Stimulated activated naive CD8-positive, alpha-beta T cell treated with anti-CD3 and anti-CD28 coated beads, Interleukin-15, Interleukin-2, amounts not matched to agents 100 U/mL and 50 U/mL, for 24 hours (primary cell): ENCODE results near the gene RAD18.

Experiments used
- ATAC-seq: fragments of 150-1000 bp; cut with Tn5 transposase; one replicate; pipeline ENCODE4 v1.10.0; 2021
- DNase-seq: peaks from one replicate; pipeline ENCODE4 v3.0.0; 2021

The RAD18 gene

DNA sequence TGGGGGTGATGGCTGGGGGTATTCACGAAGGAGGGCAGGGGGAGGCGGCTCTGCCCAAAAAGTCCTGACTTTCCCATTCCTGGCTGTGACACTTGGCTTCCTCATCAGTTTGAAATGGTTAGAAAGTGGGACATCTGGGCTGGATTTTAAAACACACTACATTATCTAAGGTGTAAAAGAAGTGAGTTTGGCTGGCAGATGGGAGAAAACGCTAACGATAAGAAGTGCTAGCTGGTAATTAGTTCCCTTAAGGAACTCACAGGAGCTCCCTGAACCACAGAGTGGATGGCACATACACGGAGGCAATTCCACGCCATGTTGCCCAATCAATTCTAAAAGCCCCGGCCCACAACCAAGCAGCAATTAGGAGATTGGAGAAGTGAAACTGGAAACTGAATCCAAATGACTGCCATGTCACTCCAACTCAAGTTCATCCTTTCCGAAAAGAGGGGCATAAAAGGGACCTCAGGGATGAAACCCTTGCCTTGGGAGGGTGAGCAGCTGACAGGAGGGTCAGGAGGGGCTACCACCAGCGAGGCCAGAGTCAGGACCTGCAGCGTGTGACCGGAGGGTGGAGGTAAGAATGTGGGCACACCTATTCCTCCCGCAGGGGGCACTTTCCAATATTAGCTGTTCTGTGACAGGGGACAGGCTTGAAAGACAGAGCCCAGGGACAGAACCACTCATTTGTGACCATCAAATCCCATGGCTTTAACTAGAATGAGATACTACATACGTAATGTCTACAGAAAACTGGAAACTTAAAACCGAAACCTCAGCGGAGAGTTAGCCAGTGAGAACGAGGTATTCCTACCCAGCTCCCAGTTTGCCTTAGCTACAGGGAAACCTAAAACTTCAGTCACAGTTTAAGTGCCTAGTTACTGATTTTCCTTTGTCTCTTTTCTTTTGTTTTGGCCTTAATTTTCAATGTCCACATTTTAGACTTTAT is 98.6 kb downstream of the RAD18 start:
- ATAC-seq (no peak), DNase-seq (no peak)

- DNase-seq: no peak
- no peak for ATAC-seq
These were observed 99.4 kb downstream of the RAD18 start for GRCh38 chr3:8863891-8864290.

DNA sequence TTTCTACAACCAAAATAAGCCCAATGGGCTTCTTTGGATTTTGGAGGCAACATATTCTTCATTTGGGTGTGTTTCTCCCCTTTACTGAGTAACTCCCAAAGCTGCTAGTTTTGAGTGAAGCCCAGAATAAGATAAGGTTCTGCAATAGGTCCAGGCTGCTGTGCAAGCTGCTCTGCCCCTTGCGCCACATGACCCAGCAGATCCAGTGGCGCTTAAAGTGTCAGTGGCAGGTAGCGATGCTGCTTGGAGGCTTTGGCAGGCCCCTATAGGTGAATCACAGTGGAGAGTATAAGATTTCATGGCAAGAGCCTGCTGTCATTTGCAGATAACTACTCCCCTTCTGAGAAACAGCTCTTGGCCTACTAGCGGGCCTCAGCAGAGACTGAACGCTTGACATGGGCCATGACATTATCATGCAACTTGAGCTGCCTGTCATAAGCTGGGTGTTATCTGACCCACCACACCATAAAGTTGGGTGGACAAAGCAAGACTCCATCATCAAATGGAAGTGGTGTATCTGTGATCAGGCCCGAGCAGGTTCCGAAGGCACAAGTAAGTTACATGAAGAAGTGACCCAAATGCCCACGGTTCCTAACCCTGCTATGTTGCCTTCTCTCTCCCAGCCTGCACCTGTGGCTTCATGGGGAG is 105.4 kb downstream of the RAD18 start:
- ATAC-seq (no peak), DNase-seq (no peak)

DNA sequence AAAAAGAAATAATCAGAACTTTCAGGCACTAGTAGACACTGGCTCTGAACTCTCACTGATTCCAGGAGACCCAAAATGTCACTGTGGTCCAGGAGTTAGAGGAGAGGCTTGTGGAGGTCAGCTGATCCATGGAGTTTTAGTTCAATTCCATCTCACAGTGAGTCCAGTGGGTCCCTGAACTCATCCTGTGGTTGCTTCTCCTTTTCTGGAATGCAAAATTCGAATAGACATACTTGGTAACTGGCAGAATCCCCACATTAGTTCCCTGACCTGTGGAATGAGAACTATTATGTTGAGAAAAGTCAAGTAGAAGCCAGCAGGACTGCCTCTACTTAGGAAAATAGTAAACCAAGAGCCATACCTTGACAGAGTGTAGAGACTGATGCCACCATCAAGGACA is 106.6 kb downstream of the RAD18 start:
- DNase-seq: no peak

DNA sequence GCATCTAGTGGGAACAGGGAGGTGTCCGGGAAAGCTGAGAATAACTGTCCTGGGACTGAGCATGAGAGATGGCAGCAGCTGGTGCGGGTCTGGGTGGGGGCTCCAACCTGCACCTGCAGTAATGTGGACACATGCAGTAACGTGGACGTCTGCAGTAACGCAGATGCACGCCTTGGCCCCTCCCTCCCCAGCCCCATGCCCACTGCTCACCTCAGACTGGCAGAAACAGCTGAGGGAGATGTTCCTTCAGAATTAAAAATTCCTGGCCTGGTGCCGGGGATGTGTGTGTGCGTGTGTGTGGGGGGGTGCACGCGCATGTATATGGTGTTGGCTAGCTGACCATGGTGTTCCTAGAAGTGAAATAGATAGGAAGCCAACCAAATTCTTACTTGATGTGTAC is 107.2 kb downstream of the RAD18 start:
- ATAC-seq (no peak), DNase-seq (no peak)

More for the DNA sequence above, 106.6 kb downstream of the RAD18 start:
- ATAC-seq: no peak

DNA sequence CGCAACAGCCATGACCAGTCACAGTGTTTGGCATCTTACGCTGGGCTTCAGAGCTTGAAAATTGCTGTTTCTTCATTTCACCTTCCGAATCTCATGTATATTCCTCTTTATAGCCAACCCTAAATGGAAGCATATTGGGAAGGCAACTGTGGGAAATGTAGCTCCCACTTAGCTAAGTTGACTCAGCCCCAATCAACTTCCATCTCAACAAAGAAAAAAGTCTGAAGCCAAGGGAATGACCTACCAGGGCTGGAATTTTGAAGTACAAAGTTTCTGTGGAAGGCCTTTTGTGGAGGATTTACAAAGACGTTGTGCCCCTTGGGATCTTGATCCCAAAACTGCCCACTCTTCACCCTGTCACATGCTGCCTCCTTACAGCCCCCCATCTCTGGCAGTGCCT is 108.6 kb downstream of the RAD18 start:
- DNase-seq (no peak), ATAC-seq (no peak)

DNA sequence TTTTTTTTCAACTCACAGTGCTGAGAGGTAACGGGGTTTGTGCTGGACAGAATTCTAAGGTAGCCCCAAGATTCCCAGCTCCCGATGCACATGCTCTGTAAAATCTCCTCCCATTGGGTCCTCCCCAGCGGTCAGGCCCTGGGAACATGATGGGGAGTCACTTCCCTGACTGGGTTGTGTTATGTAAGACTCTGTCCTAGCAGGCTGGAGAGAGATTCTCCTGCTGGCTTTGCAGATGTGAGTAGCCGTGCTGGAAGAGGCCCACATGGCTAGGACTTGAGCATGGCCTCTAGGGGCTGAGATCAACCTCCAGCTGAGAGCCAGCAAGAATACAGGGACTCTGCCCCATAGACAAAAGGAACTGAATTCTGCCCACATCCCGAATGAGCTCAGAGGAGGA is 110.2 kb downstream of the RAD18 start:
- no peak for ATAC-seq
- DNase-seq: no peak

DNA sequence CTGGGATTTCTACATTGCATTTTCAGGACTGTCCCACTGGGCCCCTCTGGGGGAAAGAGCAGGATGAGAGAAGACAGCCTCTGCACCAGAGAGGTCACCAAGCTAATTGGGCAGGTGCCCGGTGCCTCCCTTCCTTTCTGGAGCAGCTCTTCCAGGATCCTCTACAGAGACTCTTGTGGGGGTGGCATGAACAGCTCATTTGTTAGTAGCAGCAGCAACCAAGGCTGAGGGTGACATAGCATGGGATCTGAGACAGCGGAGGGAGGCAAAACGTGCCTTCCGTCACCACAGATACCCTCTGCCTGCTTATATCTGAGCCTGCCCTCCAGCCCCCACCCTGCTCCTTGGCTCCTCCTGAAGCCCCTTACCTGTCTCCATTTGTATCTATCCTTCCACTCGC is 110.8 kb downstream of the RAD18 start:
- DNase-seq: no peak
- ATAC-seq: no peak

DNA sequence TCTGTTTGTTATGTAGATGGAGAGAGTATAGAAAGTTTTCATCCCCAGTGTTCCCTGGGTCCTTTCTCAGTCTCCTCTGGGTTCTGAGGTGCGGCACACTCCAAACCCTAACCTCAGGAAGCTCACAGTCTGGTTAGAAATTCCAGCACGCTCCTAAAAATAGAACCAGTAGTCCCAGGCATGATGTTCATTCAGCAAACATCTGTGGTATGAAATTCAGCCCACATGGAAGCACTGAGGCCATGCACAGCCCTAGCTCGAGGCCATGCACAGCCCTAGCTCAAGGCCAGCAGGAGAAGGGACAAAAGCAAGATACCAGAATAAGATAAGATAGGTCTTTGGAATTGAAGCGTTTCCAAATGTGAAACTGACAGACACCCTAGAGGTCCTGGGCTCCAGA is 111.6 kb downstream of the RAD18 start:
- ATAC-seq: no peak

DNA sequence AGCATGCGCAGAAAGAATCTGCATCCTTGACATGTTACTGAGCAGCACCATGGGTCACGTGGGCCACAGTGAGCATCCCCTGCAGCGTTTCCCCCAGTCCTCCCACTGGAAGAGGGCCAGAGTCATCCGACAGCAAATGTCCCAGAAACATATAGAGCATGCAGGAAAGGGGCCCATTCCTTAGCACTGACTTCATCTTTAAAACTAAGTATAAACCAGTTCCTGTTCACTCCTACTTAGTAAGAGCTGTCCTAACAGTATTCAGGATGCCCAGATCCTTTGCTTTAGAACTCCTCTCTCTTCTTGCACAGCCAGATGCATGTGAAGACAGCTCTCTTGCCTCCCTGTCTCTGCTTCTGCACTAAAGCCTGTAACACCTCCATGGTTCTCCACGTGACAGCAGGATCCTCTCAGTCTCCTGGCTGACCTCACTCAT is 114.6 kb downstream of the RAD18 start:
- ATAC-seq (no peak), DNase-seq (no peak)

More for the DNA sequence above, 111.6 kb downstream of the RAD18 start:
- DNase-seq: no peak

DNA sequence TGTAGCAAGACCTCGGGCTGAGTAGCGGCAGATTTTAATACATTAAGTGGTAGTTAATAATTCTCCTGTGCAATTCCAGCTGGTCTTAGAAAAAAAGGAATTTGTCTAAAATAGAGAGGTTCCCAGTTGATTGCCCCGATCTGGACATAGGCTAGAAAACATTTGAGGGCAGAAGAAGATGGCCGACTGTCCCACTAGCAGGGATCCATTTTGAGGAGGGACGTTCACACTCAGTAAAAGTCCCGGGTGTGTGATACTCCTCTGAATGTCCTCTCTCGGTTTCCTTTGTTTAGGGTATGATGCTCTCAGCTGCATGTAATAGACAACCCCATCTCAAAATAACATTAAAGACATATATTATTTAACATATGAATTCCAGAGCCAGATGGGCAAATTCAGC is 116.0 kb downstream of the RAD18 start:
- DNase-seq (no peak), ATAC-seq (no peak)

GRCh38 chr3:8846176-8846575 is 117.1 kb downstream of the RAD18 start:
- DNase-seq: no peak
- ATAC-seq: no peak

- ATAC-seq: no peak
These were observed 117.6 kb downstream of the RAD18 start for GRCh38 chr3:8845641-8846040.

GRCh38 chr3:8843347-8843746 is 119.9 kb downstream of the RAD18 start:
- no peak for DNase-seq
- no peak for ATAC-seq

More at GRCh38 chr3:8845641-8846040, 117.6 kb downstream of the RAD18 start:
- no peak for DNase-seq

- no peak for DNase-seq
- no peak for ATAC-seq
These were observed 121.0 kb downstream of the RAD18 start for GRCh38 chr3:8842293-8842692.

DNA sequence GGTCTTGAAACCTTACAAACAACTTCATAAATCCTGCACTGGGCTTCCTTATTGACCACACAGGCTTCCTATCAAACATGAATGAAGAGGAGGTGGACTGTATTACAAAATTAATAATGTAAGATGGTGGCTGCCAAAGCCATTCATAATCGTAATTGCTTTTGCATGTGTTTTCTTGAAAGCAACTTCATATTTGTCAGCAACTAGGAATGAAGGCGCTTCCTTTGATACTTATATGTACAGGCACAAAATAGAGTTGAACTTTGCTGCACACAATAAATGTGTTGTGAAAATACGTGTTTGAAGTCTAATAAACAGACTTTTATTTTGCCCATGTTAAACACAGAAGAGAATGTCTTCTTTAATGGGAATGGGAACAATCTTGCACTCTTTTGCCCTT is 121.8 kb downstream of the RAD18 start:
- DNase-seq (no peak), ATAC-seq (no peak)

- ATAC-seq (no peak), DNase-seq (no peak)
These were observed 122.7 kb downstream of the RAD18 start for GRCh38 chr3:8840556-8840955.

DNA sequence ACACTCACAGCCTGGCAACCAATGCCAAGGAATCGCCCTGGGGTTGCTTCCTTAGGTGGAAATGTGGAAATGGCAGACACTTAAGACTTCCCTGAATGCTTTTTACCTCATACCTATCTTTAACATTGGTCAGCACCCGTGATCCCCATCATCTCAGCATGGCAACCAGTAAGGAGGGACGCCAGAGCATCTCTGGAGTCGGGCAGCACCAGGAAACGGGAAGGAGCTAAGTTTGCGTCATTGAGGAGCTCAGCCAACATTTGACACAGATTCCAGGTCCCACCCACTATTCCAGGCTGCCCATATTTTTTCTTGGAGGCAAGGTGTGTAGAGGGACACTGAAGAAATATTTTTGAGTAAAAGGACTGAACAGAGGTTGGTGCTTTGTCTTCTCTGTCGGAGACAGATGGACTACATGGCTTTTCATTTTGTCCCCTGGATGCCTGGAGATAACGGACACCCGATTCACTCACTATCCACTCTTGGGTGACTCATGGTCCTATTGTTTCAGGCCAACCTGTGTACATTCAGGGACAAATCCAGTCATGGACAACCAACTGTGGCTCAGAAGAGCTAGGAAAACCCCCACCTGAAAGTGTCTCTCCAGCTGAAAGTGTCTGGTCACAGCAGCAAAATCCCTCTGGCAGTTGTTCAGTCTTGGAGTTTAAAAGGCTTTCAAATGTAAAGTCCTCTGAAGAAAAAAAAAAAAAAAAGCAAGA is 123.5 kb downstream of the RAD18 start:
- ATAC-seq: no peak
- DNase-seq: no peak

- DNase-seq: no peak
These were observed 124.4 kb downstream of the RAD18 start for GRCh38 chr3:8838765-8839423.

GRCh38 chr3:8838234-8838633 is 125.0 kb downstream of the RAD18 start:
- no peak for DNase-seq

More at GRCh38 chr3:8838765-8839423, 124.4 kb downstream of the RAD18 start:
- no peak for ATAC-seq

DNA sequence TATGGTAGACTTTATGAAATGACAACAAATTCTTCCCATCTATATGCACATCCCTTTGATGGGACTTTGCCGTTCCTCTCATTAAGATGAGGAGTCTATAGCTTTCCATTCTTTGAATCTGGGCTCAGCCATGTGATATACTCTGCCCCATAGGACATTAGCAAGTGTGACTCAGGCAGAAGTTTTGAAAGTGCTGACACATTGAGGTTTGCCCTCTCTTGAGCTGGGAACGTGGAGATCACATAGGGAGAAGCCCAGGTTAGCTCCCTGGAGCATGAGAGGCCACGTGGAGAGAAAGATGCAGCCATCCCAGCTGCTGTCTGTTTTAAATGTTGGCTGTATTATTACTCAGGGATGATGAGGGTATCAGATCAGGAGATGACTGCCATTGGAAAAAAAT is 126.1 kb downstream of the RAD18 start:
- no peak for ATAC-seq

More at GRCh38 chr3:8838234-8838633, 125.0 kb downstream of the RAD18 start:
- ATAC-seq: no peak

DNA sequence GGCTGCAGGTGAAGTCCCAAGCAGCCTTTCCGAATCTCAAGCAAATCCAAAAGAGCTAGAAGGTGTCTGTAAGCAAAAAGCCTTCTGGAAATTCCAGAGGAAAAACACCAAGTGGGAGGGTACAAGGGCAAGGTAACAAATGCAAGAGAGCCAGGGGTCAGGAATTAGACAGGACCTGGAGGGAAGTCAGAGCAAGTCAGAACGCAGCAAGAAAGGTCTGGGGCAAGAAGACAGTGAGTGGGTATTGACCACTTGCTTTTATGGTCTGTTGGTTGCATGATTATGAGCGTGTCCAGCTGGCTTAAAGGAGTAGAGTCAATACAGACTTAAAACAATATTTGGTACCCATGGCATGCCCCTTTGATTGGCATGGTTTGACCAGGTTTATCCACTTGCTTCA is 127.2 kb downstream of the RAD18 start:
- no peak for ATAC-seq
- DNase-seq: no peak

More for the DNA sequence above, 126.1 kb downstream of the RAD18 start:
- DNase-seq: no peak
